ENCODE results near the gene TNFRSF19.

TNFRSF19 gene

DNA sequence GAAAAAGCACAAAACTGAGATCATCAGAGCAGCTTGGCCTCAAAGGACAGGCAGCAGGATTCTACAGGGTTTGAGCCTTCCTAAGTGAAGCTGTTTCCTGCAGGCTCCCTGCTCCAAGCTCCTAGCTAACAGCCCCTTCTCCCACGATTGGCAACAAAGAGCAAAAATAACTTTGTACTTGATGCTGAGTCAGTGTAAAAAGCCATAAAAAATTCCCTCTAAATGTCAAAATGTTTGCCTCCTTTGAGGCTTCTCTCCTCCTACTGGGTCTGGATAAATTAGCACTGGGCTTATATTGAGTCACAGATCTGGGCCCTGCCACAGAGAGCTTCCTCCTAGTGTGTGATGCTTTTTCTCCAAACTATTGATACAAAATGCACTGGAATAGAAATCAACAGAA, 153.3 kb downstream of the TNFRSF19 start:
- FAIRE-seq, result no peak

DNA sequence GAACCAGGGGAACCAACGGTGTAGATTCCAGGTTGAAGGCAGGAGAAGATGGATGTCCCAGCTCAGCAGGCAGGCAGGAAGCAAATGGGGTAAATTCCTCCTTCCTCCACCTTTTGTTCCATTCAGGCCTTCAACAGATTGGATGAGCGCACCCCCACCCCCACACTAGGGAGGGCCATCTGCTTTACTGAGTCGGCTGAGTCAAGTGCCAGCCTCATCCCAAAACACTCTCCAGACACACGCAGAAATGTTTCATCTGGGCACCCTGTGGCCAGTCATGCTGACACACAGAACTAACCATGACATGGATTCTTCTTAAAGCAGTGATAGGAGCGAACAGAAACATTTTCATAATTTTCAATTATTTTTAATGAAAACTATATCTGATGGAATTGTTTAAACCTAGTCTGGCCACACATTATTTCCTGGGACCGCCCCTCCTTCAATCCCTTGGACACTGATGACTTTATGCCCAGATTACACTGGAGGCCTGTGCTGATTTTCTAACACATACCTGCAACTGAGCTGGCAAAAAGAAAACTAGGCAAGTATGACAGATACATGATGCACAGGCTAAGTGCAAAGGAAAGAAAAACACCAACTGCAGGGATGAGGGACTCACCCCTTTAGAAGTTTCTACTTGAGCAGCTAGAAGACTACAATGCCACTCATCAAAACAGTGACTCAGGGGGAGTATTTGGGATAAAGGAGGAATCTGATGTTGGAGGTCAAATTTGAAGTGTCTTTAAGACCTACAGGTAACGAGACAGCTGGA, 154.2 kb downstream of the TNFRSF19 start:
- FAIRE-seq, result no peak

Data from colon (tissue), 2 donors.